Dermis microvascular lymphatic vessel endothelial cell (primary cell): ENCODE data around the gene GFRA1. TPM values are rescaled to one million over a fixed set of nuclear protein-coding genes. Genes with fewer than 3 reads are reported as not detected.
"Not testable (repeated sequence)": the region's sequence is repeated elsewhere in the genome, so short reads cannot be mapped to it uniquely, and the experiment has no call there.

Source experiments
- DNase-seq, 2 donors: peaks; one replicate each; pipeline versions ENCODE4 v3.0.0 to v3.0.0-alpha.2; 2010; ENCODE audit warnings: low read depth in 2 of 2
- total RNA-seq: library from RNA; depleted of rRNA; stranded (reverse); fragments of >200 nt; gene quantifications from 2 replicates; pipeline ENCODE4 v1.2.1, GENCODE V29; 2014

The GFRA1 gene
- total RNA-seq, 1 donor from 2014 or later, result 10.5 TPM

- DNase-seq, result no peak
Measured at GRCh38 chr10:116073001-116073400, 200.0 kb downstream of the GFRA1 start.

- DNase-seq, result no peak
Measured at GRCh38 chr10:116071453-116072148, 201.4 kb downstream of the GFRA1 start.

GRCh38 chr10:116070743-116071320, 202.2 kb downstream of the GFRA1 start:
- no peak for DNase-seq

GRCh38 chr10:116069856-116070255, 203.2 kb downstream of the GFRA1 start:
- DNase-seq, result no peak

- no peak for DNase-seq
Measured at GRCh38 chr10:116067825-116068224, 205.2 kb downstream of the GFRA1 start.

GRCh38 chr10:116063107-116063506, 209.9 kb downstream of the GFRA1 start:
- no peak for DNase-seq

GRCh38 chr10:116060864-116061263, 212.1 kb downstream of the GFRA1 start:
- no peak for DNase-seq

GRCh38 chr10:116059320-116059719, 213.7 kb downstream of the GFRA1 start:
- DNase-seq, result no peak

- no peak for DNase-seq
Measured at GRCh38 chr10:116056445-116057293, 216.3 kb downstream of the GFRA1 start.

- no peak for DNase-seq
Measured at GRCh38 chr10:116055917-116056252, 217.1 kb downstream of the GFRA1 start.

- no peak for DNase-seq
Measured at GRCh38 chr10:116055252-116055916, 217.6 kb downstream of the GFRA1 start.

GRCh38 chr10:116053910-116054309, 219.1 kb downstream of the GFRA1 start:
- DNase-seq, result no peak

- DNase-seq, result not testable (repeated sequence)
Measured at GRCh38 chr10:116053009-116053730, 219.8 kb downstream of the GFRA1 start.

GRCh38 chr10:116052522-116052921, 220.5 kb downstream of the GFRA1 start:
- DNase-seq, result not testable (repeated sequence)

GRCh38 chr10:116049974-116050304, 223.1 kb downstream of the GFRA1 start:
- DNase-seq, result no peak

- no peak for DNase-seq
Measured at GRCh38 chr10:116049158-116049973, 223.6 kb downstream of the GFRA1 start.

- no peak for DNase-seq
Measured at GRCh38 chr10:116045366-116046356, 227.3 kb downstream of the GFRA1 start.

- no peak for DNase-seq
Measured at GRCh38 chr10:116044801-116045248, 228.2 kb downstream of the GFRA1 start.

GRCh38 chr10:116043861-116044260, 229.1 kb downstream of the GFRA1 start:
- DNase-seq, result peak; percentile 15 to 23
